ENCODE measurements around the gene YARS1. TPM values are rescaled to one million over a fixed set of nuclear protein-coding genes. Genes with fewer than 3 reads are reported as not detected.

Gene YARS1
- total and polyA plus RNA-seq, 2 of the 13 experiments (the other 11 are each of a cell fraction or from before 2014, with no cell fraction given), result 50.1 to 113 TPM

DNA sequence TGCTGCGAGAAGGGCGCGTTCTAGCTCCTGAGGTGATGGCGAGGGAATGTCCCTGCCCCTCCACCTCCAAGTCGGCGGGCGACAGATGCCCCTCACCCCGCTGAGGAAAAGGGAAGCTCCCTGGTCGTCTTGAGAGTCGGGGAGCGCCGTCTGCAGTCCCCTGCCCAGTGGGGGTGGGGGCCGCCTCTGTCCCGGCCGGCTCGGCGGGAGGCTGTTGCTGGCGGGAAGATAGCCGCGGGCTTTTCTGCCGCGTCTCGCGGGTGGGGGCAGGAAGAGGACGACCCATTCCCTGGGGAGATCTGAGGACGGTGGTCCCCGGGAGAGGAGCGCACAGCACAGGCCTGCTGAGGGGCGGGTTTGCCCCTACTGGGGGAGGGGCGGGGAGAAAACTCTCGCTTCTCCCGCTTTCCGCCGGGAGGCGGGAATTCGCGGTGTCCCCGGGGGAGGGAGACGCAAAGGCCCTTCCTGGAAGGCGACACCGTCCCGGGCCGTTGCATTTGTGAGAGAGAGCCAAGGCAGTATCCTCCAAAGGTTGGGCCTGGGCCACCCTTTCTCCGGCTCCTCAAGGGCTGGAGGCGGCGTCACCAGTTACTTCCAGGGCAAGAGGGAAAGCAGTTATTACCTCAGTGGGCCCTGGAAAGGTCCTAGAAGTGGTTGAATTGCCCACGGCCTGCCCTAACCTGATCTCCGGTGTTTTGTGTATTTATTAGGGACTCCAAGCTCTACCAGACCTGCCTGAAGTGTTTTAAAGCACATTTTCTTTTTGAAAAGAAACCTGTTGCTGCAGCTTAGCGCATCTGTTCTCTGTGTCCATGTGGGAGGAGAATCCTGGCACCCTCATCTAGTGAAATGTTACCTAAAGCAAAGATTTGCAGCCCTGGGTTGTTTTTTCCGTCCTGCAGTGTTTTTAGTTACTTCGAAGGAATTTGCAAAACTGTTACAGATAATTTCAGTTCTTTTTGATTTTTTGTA is 943 bp upstream of the YARS1 start (continued):
- TF ChIP-seq EP300 (IDR thresholded peaks at IDR 0.05; ENCODE audit: low read depth in 2 of 2, low read length in 2 of 2), result no peak
- TF ChIP-seq EP300 (CRISPR knock-in tag; IDR thresholded peaks at IDR 0.05; ENCODE audit: borderline replicate concordance), result no peak
- 0 out of 2 replicates have a peak, but pooled peaks have one; percentile 58 for TF ChIP-seq HOXA9 (CRISPR knock-in tag; IDR thresholded peaks at IDR 0.05; ENCODE audit: borderline replicate concordance)
- TF ChIP-seq FOXK1 (CRISPR knock-in tag; IDR thresholded peaks at IDR 0.05; ENCODE audit: borderline replicate concordance, low read depth), result peak; percentile 17; the same call in 1 of the 2 replicates
- no peak for TF ChIP-seq SMARCC2 (IDR thresholded peaks at IDR 0.05)
- no peak for TF ChIP-seq NAIF1 (CRISPR knock-in tag; IDR thresholded peaks at IDR 0.05; ENCODE audit: borderline replicate concordance)
- no peak for TF ChIP-seq ZNF350 (CRISPR knock-in tag; IDR thresholded peaks at IDR 0.05; ENCODE audit: borderline replicate concordance, low read depth)
- no peak for TF ChIP-seq ZNF549 (CRISPR knock-in tag; IDR thresholded peaks at IDR 0.05)
- TF ChIP-seq, protein P1, sequence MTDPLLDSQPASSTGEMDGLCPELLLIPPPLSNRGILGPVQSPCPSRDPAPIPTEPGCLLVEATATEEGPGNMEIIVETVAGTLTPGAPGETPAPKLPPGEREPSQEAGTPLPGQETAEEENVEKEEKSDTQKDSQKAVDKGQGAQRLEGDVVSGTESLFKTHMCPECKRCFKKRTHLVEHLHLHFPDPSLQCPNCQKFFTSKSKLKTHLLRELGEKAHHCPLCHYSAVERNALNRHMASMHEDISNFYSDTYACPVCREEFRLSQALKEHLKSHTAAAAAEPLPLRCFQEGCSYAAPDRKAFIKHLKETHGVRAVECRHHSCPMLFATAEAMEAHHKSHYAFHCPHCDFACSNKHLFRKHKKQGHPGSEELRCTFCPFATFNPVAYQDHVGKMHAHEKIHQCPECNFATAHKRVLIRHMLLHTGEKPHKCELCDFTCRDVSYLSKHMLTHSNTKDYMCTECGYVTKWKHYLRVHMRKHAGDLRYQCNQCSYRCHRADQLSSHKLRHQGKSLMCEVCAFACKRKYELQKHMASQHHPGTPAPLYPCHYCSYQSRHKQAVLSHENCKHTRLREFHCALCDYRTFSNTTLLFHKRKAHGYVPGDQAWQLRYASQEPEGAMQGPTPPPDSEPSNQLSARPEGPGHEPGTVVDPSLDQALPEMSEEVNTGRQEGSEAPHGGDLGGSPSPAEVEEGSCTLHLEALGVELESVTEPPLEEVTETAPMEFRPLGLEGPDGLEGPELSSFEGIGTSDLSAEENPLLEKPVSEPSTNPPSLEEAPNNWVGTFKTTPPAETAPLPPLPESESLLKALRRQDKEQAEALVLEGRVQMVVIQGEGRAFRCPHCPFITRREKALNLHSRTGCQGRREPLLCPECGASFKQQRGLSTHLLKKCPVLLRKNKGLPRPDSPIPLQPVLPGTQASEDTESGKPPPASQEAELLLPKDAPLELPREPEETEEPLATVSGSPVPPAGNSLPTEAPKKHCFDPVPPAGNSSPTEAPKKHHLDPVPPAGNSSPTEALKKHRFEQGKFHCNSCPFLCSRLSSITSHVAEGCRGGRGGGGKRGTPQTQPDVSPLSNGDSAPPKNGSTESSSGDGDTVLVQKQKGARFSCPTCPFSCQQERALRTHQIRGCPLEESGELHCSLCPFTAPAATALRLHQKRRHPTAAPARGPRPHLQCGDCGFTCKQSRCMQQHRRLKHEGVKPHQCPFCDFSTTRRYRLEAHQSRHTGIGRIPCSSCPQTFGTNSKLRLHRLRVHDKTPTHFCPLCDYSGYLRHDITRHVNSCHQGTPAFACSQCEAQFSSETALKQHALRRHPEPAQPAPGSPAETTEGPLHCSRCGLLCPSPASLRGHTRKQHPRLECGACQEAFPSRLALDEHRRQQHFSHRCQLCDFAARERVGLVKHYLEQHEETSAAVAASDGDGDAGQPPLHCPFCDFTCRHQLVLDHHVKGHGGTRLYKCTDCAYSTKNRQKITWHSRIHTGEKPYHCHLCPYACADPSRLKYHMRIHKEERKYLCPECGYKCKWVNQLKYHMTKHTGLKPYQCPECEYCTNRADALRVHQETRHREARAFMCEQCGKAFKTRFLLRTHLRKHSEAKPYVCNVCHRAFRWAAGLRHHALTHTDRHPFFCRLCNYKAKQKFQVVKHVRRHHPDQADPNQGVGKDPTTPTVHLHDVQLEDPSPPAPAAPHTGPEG (CRISPR knock-in tag; IDR thresholded peaks at IDR 0.05), result no peak
- TF ChIP-seq KDM3A (CRISPR knock-in tag; IDR thresholded peaks at IDR 0.05; ENCODE audit: low read depth), result no peak
- no peak for TF ChIP-seq ZNF3 (CRISPR knock-in tag; IDR thresholded peaks at IDR 0.05)
- TF ChIP-seq, protein P2, sequence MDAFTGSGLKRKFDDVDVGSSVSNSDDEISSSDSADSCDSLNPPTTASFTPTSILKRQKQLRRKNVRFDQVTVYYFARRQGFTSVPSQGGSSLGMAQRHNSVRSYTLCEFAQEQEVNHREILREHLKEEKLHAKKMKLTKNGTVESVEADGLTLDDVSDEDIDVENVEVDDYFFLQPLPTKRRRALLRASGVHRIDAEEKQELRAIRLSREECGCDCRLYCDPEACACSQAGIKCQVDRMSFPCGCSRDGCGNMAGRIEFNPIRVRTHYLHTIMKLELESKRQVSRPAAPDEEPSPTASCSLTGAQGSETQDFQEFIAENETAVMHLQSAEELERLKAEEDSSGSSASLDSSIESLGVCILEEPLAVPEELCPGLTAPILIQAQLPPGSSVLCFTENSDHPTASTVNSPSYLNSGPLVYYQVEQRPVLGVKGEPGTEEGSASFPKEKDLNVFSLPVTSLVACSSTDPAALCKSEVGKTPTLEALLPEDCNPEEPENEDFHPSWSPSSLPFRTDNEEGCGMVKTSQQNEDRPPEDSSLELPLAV (CRISPR knock-in tag; conservative IDR thresholded peaks at IDR 0.05; ENCODE audit: low read depth), result no peak
- TF ChIP-seq, protein P3, sequence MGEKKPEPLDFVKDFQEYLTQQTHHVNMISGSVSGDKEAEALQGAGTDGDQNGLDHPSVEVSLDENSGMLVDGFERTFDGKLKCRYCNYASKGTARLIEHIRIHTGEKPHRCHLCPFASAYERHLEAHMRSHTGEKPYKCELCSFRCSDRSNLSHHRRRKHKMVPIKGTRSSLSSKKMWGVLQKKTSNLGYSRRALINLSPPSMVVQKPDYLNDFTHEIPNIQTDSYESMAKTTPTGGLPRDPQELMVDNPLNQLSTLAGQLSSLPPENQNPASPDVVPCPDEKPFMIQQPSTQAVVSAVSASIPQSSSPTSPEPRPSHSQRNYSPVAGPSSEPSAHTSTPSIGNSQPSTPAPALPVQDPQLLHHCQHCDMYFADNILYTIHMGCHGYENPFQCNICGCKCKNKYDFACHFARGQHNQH (CRISPR knock-in tag; IDR thresholded peaks at IDR 0.05), result no peak
- TF ChIP-seq, protein P4, sequence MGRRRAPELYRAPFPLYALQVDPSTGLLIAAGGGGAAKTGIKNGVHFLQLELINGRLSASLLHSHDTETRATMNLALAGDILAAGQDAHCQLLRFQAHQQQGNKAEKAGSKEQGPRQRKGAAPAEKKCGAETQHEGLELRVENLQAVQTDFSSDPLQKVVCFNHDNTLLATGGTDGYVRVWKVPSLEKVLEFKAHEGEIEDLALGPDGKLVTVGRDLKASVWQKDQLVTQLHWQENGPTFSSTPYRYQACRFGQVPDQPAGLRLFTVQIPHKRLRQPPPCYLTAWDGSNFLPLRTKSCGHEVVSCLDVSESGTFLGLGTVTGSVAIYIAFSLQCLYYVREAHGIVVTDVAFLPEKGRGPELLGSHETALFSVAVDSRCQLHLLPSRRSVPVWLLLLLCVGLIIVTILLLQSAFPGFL (CRISPR knock-in tag; IDR thresholded peaks at IDR 0.05), result no peak

Data from HepG2 (cell line).